ENCODE results near the gene ZNF672. TPM values are rescaled to one million over a fixed set of nuclear protein-coding genes. Genes with fewer than 3 reads are reported as not detected.

Gene ZNF672
- total RNA-seq, 2 donors from 2014 or later = 55.3 to 59.1 TPM

DNA sequence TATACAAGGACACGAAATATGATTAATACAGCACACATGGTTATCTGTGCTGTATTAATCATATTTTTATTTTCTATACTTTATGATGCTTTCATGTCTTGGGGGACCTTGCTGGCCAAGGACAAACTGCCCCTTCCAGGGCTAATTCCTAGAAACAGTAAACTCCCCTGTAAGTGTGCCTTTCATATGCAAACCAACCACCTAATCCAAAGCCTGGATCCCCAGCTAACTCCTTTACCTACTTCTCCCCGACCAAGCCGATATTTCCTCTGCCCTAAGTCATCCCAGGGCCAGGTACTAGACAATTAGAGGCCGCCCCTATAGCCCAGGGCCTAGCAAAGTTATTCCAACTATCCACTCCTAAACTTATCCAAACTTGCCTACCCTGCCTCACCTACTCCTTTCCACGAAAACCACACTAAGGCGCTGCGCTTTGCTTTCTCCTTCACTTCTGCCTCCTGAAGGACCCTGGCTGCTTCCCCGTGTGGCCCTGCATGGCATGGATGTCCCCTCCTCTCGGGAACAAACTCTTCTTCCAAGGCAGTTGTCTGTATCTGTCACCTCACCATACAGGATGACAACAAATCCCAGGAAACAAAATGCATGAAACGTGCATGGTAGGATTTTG, 22.5 kb upstream of the ZNF672 start:
- Histone ChIP-seq H3K4me3 (no peak overlapping the region), H3K27me3 (no peaks in the 10 kb centered on the region), H3K4me1 (peaks cover 5 to 27% of the 10 kb centered on the region in 2 donors), H3K36me3 (peaks cover 64% of the 10 kb centered on the region), H3K9me3 (no peaks in the 10 kb centered on the region), H3K27ac (no peak overlapping the region)
- peak; percentile 21 for DNase-seq (ENCODE audit: low spot score)
- no peak for TF ChIP-seq CTCF (IDR thresholded peaks at IDR 0.05)

GRCh38 chr1:248816042-248816851, 21.8 kb upstream of the ZNF672 start:
- Histone ChIP-seq H3K4me1 (peaks cover 5 to 27% of the 10 kb centered on the region in 2 donors), H3K27me3 (no peaks in the 10 kb centered on the region), H3K27ac (no peak overlapping the region), H3K36me3 (peaks cover 60% of the 10 kb centered on the region), H3K4me3 (no peak overlapping the region), H3K9me3 (no peaks in the 10 kb centered on the region)
- peak; percentile 43 for DNase-seq (ENCODE audit: low spot score)
- TF ChIP-seq CTCF (IDR thresholded peaks at IDR 0.05) = no peak

GRCh38 chr1:248817065-248817464, 21.0 kb upstream of the ZNF672 start:
- Histone ChIP-seq H3K4me3 (no peak overlapping the region), H3K36me3 (peaks cover 52% of the 10 kb centered on the region), H3K27me3 (no peaks in the 10 kb centered on the region), H3K27ac (no peak overlapping the region), H3K9me3 (no peaks in the 10 kb centered on the region), H3K4me1 (peaks cover 5 to 32% of the 10 kb centered on the region in 2 donors)
- DNase-seq (ENCODE audit: low spot score) = peak; percentile 46
- TF ChIP-seq CTCF (IDR thresholded peaks at IDR 0.05) = no peak

DNA sequence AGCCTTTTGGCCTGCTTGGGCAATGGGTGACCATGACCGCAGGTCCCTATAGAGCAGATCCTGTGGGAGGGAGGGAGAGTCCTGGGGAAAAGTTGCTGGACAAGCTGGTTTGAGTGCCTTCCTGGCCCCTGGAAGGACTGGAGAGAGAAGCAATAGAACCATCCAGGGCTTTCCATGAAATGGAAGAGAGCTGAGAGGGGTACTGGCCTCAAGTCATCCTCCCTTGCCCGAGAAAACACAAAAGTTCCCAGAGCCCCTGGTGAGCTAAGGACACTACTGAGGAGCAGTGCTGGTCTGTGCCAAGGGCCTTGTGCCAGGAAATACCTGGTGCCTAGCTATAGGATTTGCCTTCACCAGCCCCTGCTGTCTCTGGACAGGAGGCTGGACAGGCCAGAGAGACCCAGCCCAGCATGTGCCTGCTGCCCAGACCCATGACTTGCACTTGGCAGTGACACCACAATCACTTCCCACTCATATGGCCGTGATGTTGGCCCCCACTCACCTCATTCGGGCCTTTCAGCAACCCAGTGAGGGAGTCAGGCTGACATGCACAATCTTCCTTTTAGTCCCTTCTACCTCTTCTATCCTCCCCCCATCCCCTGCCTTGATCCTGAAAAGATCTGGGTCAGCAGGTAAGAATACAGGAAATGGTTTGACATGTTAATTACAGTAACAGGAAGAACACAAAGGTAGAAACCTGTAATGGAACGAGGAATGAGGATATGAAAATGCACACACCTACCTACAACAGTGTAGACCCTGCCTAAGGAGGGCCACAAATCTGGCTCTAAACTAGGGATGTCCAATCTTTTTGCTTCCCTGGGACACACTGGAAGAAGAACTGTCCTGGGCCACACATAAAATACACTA, 19.3 kb upstream of the ZNF672 start:
- Histone ChIP-seq H3K36me3 (peaks cover 44% of the 10 kb centered on the region), H3K27me3 (no peaks in the 10 kb centered on the region), H3K4me3 (no peak overlapping the region), H3K4me1 (peaks cover 5 to 49% of the 10 kb centered on the region in 2 donors), H3K9me3 (no peaks in the 10 kb centered on the region), H3K27ac (peak overlapping the region in 1 of 2 donors; percentile 17)
- no peak for TF ChIP-seq CTCF (IDR thresholded peaks at IDR 0.05)
- DNase-seq (ENCODE audit: low spot score) = peak; percentile 57

- Histone ChIP-seq H3K4me1 (peaks cover 5 to 62% of the 10 kb centered on the region in 2 donors), H3K9me3 (no peaks in the 10 kb centered on the region), H3K36me3 (peaks cover 31% of the 10 kb centered on the region), H3K4me3 (no peak overlapping the region), H3K27ac (peak overlapping the region in 1 of 2 donors; percentile 68), H3K27me3 (no peaks in the 10 kb centered on the region)
- TF ChIP-seq CTCF (IDR thresholded peaks at IDR 0.05) = no peak
- peak; percentile 57 for DNase-seq (ENCODE audit: low spot score)
Measured at GRCh38 chr1:248820041-248820585, 17.9 kb upstream of the ZNF672 start.

Measured in right atrium auricular region (tissue), 2 donors.